Suppressor macrophage treated with lipopolysaccharide for 4 hours (primary cell): ENCODE data around the gene KCNJ11.

Source experiments
- DNase-seq: peaks from one replicate; pipeline ENCODE4 v3.0.0-alpha.2; 2020

Gene KCNJ11

DNA sequence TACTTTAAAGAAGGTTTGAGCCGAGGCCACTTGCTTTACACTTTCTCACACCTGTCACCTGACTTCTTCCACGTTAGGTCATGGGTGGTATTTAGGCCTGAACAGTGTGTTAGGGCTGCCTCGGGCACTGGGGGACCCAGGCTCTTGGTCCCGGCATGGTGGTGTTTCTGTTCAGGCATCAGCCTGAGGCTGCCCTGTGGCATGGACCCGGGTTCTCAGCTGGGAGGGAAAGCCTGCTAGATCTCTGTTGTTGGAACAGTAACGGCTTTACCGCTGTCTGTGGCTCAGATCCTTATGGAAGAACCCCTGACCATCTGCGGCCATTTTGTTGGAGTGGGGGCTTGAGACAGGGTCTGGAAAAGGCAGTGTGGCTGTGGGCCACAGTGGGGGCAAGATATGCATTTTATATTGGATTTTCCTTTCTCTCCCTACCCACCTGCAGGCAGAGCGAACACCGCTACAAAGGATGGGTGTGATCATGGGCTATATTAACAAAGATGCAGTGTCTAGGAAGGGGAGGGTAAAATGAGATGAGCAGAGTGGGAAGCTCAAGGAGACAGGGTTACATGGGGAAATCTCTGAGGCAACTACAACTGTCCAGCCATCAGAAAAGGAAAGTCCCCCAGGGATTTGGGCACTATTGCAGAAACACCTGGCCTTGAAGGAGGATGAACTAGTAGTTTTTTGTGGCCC, 1.6 kb upstream of the KCNJ11 start:
- DNase-seq: no peak

DNA sequence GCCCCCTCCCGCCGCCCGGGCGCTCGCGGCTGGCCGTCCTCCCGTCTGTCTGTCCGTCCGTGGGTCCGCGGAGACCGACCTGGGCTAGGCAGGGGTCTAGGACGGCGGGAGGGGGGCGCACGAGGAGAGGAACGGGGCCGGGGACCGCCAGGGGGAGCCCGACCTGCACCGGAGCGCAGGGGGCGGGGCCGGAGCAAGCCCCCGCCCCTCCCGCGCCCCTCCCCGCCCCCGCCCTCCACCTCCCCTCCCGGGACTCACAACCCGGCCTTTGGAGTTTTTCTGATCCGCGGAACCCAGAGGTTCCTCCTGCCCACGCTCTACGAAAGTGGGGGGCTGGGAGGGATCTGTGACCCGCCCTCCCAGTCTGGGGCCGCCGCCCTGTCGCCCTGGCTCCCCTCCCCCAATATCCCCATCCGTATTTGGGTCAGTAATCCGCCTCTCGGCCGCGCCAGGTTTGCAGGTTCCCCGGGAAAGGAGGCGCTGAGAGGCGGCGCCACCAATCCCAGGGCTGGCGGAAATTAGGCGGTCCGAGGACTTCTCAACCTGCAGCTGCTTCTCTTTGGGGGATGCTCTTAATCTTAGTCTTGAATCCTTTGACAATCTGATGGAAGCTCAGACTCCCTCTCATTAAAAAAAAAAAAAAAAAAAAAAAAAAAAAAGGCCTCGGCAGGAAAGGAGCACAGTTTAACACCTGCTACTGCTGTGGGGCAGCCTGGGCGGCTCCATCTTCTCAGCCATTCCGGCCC, 925 bp upstream of the KCNJ11 start:
- DNase-seq: peak; percentile 61

DNA sequence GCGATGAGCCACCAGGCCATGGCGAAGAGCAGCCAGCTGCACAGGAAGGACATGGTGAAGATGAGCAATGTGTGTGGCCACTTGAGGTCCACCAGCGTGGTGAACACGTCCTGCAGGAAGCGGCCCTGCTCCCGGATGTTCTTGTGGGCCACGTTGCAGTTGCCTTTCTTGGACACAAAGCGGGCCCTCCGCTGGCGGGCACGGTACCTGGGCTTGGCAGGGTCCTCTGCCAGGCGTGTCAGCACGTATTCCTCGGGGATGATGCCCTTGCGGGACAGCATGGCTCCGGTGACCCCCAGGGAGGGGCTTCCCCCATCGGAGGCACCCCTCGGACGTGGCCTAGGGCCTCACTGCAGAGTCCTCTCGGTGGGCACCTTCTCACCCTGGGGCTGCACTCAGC, 648 bp downstream of the KCNJ11 start:
- no peak for DNase-seq

DNA sequence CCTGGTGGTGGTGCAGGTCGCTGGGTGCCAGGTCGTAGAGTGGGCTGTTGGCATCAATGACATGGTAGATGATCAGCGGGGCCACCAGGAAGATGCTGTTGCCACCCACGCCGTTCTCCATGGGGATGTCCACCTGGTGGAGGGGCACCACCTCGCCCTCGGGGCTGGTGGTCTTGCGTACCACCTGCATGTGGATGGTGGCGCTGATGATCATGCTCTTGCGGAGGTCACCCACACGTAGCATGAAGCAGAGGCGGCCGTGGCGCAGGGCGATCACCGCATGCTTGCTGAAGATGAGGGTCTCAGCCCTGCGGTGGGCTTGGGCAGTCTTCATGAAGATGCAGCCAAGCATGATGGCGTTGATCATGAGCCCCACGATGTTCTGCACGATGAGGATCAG, 1.2 kb downstream of the KCNJ11 start:
- DNase-seq: no peak

DNA sequence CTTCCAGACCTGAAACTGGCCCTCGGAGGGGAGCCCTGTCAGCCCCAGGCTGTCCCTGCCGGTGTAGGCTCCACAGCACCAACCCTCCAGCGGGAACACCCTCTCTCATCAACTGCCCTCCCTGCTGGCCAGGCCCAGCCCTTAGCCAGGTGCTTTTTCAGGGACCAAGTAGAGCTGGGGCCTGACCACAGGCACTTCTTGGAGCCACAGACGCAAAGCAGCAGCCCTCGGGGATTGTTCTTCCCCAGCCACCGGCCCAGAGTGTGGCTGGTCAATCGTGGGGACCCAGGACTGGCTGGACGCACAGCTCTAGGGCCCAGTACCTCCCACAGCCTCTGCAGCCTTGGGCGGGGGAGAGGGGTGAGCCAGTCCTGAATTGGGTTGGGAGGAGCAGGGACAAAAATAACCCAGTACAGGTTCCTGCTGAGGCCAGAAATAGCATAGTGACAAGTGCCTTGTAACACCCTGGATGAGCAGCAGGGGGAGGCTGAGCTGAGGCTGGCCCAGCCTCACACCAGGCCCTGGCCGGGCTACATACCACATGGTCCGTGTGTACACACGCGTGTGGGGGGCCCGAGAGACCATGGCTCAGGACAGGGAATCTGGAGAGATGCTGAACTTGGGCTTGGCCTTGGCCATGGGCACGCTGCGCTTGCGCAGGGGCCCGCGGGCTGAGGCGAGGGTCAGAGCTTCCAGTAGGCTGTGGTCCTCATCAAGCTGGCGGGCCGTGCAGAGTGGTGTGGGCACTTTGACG, 2.0 kb downstream of the KCNJ11 start:
- DNase-seq: peak; percentile 43

DNA sequence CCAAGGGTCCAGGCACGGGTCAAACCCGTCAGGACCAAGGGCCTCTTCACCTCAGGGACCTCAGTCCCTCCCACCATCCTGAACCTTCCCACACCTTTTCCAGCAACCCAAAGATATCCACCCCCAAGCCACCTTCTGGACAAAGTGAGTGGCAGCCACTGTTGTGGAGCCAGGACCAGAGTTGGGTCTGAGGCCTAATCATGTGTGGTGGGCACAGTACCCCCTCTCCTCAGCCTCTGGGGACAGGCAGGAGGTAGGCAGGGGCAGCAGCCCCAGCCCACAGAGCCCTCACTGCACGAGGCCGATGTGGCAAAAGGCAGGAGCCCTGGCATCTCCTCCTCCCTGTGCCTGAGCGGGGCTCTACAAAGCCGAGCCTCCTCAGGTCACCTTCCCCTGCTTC, 2.5 kb downstream of the KCNJ11 start:
- no peak for DNase-seq

DNA sequence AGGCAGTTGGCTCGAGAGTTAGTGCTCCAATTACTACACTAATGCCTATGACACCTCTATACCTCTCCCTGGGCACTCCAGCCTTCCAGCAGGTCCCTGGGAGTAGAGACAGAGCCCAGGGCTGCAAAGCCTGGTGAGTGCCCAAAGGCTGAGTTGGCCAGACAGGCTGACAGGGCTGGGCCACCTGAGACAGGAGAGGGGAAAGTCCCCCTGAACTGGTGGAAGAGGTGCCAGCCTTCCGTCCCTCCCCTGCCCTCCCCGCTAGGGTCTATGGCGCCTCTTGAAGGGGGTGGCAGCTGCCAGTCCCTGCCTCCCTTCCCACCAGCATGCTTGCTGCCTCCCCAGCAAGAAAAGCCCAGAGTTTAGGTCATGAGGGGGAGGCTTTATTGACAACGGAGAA, 3.0 kb downstream of the KCNJ11 start:
- no peak for DNase-seq

DNA sequence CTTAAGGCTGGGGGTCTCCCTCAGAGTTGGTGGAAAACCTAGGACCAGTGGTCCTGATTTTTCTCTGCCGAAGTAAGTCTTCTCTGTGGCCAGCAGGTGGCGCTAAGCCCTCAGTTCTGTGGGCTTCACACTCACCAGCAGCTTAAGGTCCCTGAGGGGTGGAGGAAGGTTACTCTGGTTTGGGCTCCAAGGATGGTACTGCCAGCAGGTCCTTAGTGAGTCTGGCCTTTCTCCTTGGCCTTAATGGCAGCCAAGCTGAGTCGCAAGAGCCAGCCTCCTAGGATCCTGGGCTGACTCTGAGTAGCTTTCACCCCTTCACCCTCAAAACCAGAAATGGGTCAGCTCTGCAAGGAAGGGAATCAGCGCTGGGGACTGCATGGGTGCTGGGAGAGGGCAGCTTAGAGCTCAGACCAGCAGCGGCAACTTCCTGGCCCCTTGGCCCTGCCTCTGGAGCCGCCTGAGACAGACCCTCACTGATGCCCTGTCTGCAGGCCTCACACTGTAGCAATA, 4.4 kb downstream of the KCNJ11 start:
- DNase-seq: peak; percentile 85

DNA sequence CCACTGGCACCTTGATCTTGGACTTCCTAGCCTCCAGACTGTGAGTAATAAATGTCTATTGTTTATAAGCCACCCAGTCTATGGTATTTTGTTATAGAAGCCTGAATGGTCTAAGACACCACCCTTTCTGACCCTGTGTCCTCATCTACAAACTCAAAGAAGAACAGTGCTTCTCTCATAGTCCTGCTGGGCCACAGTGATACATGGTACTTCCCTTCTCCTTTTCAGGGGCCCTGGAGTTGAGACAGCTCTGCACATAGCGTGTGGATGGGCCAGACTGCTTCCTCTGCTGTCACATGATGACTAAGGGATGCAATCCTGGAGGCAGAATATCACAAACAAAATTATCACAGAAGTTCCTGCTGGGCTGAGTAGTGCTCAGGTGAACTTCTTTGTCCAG, 5.0 kb downstream of the KCNJ11 start:
- peak; percentile 77 for DNase-seq

DNA sequence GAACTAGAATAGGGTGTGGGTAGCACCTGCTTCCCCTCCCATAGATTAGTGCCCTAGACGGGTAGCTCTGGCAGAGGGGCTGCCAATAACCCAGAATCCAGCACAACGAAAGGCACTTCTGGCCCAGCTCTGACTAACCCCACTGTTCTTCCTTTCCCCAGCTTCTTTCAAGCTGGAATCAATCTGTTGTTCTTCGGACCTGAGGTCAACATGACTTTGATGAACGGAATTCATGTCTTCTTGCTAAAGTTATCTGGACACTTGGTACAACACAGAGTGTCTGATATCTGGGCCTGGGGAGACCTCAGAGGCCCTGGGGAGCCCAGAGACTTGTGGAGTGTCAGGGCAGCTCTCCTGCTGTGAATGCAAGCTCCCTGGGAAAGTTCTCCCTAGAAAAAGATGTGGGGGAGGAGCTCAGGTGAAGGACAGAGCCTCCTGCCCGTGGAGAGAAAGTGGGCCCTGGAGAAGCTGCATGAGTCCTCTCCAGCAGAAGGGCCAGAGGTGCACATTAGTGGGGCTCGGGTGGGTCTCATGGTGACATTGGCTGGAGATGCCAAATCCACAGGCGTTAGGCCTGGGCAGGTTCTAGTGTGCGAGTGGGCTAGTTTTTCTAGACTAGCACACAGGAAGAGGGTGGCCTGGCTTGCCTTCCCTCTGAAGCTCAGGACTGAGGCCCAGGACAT, 6.3 kb downstream of the KCNJ11 start:
- DNase-seq: no peak

DNA sequence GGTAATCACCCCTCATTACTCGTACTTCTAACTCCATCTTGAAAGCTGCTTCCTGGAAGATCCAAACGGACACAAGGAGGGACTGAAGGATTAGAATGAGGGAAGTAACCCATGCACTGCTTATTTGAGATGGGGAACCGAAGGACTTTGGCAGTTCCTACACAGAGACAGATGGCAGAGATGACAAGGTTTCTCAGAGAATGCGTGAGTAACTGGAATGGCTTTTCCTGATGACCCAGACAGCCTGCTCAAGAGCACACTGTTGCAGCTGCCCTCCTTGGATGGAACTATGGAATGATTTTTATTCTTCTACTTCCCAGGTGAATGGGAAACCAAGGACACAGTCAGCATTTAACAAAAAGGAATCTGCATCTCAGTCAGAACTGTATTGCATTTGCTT, 7.3 kb downstream of the KCNJ11 start:
- no peak for DNase-seq

DNA sequence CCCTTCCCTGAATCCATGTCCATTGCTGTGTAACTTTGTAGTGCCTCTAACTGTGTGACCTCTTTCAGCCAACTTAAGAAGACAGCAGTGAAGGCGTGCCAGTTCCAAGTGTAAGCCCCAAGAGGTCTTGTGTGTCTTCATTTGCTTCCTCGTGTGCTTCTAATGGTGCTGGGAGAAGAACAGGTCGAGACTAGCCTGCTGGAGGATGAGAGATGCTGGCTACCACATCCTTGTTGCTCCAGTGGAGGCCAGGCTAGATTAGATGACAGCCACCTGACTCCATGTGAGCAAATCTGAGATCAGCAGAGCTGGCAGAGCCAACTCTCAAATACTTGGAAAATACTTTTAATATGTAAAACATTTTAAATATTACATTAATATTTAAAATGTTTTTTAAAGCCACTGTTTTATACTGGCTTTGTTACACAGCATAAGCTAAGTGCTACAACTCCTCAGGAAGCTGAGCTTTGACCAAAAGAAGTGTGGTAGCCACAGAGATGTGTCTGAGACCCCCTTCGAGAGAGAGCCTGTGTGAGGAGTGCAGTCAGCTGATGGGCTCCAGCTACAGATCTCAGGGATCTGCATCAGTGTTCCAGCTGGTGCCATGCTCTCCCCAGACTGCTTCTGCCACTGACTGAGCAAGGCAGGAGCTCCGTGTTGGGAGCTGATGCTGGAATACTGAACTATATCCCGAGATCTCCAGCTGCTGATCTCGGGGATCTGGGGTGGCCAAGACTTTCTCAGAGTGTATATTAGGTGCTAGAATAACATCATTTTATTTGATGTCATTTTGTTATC, 8.9 kb downstream of the KCNJ11 start:
- no peak for DNase-seq

DNA sequence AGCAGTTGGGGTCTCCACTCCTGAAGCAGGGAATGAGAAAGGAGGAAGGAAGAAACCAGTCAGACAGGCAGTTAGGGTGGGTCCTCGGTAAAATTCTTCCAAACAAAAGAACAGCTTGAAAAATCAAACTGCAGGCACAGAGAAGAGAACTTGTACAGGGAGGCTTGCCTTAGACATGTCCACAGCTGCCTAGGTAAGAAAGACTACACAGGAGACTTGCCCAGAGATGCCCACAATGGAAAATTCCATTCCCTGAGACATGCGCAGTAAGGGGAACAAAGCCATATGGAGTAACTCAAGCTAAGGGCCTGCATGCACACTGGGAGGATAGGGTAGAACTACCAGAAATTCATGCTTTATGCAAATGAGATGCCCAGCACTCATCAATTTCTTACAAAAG, 9.8 kb downstream of the KCNJ11 start:
- DNase-seq: no peak

DNA sequence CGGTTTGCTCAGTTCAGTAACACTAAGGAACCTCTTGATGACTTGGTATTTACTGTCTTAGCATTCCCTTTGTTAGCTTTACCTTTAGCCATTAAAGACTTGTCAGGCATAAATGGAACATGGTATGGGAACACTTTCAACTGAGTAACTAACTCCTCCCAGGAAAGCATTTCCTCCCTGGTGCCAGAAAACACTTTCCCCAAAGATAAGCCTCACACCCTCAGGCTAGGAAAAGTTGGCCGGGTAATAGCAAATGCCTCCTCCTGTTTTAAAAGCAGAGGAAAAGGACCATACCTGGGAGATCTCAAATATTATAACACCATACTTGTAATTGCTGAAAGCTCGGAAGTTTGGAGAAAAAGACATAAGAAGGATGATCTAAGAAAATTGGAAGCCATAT, 12.0 kb downstream of the KCNJ11 start:
- DNase-seq: no peak

DNA sequence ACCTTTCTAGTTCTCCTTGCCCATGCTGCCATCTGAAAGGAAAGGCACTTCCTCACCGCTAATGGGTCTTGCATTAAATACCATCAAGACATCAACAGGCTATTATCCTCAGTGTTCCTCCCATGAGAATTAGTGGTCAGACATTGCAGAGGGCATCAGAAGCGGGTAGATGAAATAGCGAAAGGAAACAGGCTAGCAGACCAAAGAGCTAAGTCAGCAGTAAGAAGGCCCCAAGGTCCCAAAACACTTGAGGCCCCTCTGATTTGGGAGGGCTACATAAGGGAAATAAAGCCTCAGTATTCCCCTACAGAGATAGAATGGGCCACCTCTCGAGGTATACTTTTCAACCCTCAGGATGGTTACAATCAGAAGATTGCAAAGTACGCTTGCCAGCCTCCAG, 12.9 kb downstream of the KCNJ11 start:
- DNase-seq: no peak

DNA sequence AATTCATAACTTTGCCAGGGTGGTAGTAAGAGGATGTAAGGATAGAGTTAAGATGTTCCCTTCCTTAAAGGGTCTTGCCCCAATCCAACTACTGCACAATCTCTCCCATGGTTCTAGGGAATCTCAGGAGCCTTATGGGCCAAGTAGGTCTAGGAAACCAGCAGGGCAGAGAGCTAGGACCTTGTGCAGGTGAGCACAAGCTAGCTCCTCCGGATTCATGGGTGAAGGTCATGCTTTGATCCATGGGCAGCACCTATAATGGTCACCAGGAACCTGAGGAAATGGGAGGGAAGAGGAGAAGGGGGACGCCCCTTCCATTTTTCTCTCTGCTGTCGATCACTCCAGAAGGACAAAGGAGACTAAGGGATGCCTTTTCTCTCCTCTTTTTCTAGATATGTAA, 16.8 kb downstream of the KCNJ11 start:
- no peak for DNase-seq

DNA sequence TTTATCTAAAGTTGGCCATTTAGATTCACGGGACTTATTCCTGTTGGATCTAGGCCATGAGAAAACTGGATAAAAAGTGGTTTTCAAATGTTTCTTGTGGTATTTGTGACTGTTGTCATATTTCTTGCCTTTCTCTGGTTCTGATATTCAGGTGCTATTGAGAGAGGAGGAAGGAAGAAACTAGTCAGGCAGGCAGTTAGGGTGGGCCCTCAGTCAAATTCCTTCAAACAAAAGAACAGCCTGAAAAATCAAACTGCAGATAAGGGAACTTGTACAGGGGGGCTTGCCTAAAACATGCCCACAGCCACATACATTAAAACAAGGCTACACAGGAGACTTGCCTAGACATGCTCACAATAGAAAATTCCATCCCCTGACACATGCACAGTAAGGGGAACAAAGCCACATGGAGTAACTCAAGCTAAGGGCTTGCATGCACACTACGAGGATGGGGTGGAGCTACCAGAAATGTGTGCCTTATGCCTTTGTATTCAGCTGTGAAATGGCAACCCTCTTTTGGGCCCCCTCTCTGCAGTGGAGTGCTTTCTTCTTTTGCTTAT, 18.7 kb downstream of the KCNJ11 start:
- DNase-seq: no peak

DNA sequence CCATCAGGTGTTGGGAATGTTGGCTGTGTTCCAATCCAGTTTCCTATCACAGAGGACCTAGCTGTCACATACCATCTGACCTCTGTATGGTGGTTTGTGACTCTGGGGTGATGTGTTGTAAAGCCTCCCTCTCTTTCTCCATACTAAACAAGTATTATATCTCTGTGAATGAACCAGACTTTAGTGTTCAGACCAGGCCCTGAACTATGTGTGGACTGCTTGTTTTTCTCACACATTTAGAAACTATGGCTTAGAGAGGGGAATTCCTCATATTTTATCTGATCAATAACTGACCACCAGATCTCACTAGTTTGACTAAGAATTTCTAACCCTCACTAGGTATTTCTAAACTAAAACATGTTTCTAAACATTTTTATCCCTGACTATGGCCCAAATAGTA, 19.4 kb downstream of the KCNJ11 start:
- no peak for DNase-seq

DNA sequence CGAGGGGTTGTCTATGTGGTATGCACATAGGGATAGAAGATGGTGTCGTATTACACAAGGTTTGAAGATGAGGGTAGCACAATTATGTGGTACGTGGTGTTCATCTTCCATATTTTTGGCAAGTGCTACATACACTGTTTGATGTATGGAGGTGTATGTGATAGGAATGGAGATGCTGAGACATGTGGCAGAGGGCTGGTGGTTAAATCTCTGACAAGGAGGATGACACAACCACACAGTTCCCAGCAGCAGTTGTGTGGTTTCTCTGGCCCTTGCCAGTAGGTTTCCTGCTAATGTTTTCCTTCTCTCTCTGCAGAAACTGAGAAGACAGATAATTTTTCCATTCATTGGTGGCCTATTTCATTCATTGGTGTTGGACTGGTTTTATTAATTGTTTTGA, 19.9 kb downstream of the KCNJ11 start:
- DNase-seq: no peak

DNA sequence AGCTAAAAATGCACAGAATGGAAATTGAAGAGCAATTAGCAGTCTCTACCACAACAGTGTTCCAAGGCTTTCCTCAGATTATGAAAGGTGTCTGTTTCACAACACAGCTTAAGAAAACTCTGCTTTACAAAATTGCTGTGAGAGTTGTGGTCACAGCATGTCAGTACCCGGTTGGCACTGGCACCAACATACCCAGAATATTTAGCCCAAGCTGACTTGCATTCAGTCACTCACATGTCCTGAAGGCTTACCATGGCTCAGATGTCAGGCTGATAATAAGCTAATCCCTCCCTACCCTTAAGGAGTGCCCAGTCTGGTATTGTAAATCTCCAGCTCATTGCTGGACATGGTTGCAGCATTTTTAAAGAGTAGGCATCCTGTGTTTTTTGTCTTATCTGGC, 22.0 kb downstream of the KCNJ11 start:
- no peak for DNase-seq

DNA sequence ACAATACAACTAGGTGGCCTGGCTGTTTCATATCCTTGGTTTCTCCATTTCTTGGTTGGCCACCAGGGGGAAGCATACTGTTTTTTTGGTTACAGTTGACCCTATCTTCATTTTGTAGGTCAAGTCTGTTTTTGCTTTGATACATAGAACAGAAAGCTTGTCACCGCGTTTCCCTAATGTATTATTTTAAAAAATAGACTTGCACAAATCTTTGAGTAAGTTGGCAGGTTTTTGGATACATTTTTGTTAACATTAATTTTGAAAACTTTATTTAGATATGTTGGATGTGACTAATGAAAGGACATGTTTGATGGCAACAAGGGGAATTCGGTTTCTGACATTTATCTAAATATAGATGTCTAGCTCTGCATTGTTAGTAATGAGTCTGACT, 33.9 kb downstream of the KCNJ11 start:
- peak; percentile 83 for DNase-seq
